ENCODE measurements around the gene PEAK3. TPM values are rescaled to one million over a fixed set of nuclear protein-coding genes. Genes with fewer than 3 reads are reported as not detected.

Gene PEAK3
- total and polyA plus RNA-seq, 2 donors (not counting 1 experiment from before 2014, with no cell fraction given): 0.18 to 0.71 TPM

DNA sequence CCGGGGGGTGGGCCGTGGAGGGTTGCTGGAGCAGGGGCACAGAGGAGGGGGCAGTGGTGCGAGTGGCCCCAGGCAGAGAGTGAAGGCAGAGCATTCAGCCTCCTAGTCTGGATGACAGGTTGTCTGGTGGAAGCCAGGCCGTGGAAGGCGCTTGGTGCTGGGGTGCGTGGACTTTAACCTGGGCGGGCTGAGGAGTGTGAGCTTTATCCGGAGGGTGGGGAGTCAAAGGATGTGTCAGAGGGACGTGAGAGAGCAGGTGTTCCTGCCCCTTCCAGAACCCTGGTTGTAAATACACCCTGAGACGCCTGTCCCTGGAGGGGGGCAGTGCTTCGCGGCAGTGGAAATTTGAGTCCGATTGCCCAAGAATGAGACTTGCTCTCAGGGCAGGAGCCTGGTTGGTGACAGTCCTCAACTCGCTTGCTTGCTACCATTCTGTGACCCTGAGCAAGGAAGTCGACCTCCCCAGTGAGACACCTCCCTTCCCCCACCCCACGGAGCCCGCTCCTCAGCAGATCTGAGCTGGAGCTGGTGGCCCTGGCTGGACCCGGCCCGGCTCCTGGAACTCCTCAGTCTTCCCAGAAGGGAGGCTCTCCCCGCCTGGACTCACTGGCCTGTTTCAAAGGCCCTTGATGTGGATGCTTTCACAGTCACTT, 48.8 kb upstream of the PEAK3 start:
- peaks cover 0 to 11% (median 0%) of the 10 kb centered on the region in 3 donors for H3K9me3 ChIP-seq (ENCODE audit: control extremely low read depth in 1 of 3, control insufficient read depth in 2 of 3, insufficient read depth in 1 of 3, low read length in 2 of 3)
- peaks cover 2% of the 10 kb centered on the region for H3K9me3 Mint-ChIP-seq (ENCODE audit: insufficient read depth)
- peak overlapping the region; percentile 94 for H3K4me2 ChIP-seq (replicated peaks; ENCODE audit: low read depth, low read length, poor library complexity, severe bottlenecking)
- no peaks in the 10 kb centered on the region for H3K27me3 ChIP-seq (replicated peaks in 1 of 4; ENCODE audit: control extremely low read depth in 1 of 4, control insufficient read depth in 3 of 4, insufficient read depth in 4 of 4, low read length in 3 of 4)
- no peak overlapping the region for H2AFZ ChIP-seq (ENCODE audit: insufficient read depth, low read depth, low read length, poor library complexity, severe bottlenecking)
- no peak overlapping the region for H3K9ac ChIP-seq (ENCODE audit: low read length)
- H3K27me3 Mint-ChIP-seq: no peaks in the 10 kb centered on the region
- ChIA-PET POLR2A (interaction anchor here (0.6 to 2.2 kb wide), 5 partner anchors 15 to 34 kb away, joined by 3 to 8 read pairs (median 4); no protein-coding TSS in a partner anchor), CTCF (interaction anchor here (0.6 to 1.6 kb wide), 3 partner anchors 20 to 61 kb away, joined by 3 to 4 read pairs (median 4); no protein-coding TSS in a partner anchor)
- peak overlapping the region; percentile 87 for H3K4me3 Mint-ChIP-seq
- 60% methylated on average over 19 of the region's 20 CpGs for WGBS (ENCODE audit: insufficient coverage)
- DNase-seq (no peak), ATAC-seq (ENCODE audit: low read depth) (no peak)
- H4K20me1 ChIP-seq (ENCODE audit: control insufficient read depth, insufficient read depth, low read length, poor library complexity, severe bottlenecking): peaks cover 16% of the 10 kb centered on the region
- H3K27ac Mint-ChIP-seq: peak overlapping the region; percentile 99
- H3K4me1 Mint-ChIP-seq: peaks cover 75% of the 10 kb centered on the region
- intact Hi-C loops (cut with micrococcal nuclease): no loop called here
- peaks cover 68 to 78% of the 10 kb centered on the region in 2 donors for H3K4me1 ChIP-seq (ENCODE audit: control insufficient read depth in 2 of 2, insufficient read depth in 2 of 2, low read length in 2 of 2)
- peak overlapping the region; percentile 91 to 97 for H3K27ac ChIP-seq (ENCODE audit: low read length in 2 of 2)
- TF ChIP-seq EZH2 (IDR thresholded peaks at IDR 0.05; ENCODE audit: borderline replicate concordance, insufficient read depth, low read depth, low read length, poor library complexity, severe bottlenecking): no peak
- TF ChIP-seq, protein P1, sequence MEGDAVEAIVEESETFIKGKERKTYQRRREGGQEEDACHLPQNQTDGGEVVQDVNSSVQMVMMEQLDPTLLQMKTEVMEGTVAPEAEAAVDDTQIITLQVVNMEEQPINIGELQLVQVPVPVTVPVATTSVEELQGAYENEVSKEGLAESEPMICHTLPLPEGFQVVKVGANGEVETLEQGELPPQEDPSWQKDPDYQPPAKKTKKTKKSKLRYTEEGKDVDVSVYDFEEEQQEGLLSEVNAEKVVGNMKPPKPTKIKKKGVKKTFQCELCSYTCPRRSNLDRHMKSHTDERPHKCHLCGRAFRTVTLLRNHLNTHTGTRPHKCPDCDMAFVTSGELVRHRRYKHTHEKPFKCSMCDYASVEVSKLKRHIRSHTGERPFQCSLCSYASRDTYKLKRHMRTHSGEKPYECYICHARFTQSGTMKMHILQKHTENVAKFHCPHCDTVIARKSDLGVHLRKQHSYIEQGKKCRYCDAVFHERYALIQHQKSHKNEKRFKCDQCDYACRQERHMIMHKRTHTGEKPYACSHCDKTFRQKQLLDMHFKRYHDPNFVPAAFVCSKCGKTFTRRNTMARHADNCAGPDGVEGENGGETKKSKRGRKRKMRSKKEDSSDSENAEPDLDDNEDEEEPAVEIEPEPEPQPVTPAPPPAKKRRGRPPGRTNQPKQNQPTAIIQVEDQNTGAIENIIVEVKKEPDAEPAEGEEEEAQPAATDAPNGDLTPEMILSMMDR (IDR thresholded peaks at IDR 0.05): no peak
- peaks cover 97% of the 10 kb centered on the region for H3K79me2 ChIP-seq (ENCODE audit: control insufficient read depth, insufficient read depth, low read length)
- peaks cover 0 to 21% of the 10 kb centered on the region in 2 experiments for H3K36me3 ChIP-seq (replicated peaks in 1 of 2; ENCODE audit: control extremely low read depth in 1 of 2, control insufficient read depth in 1 of 2, extremely low read depth in 1 of 2, insufficient read depth in 2 of 2, low read length in 1 of 2)
- peak overlapping the region in 1 of 5 experiments; percentile 27 for H3K4me3 ChIP-seq (ENCODE audit: control extremely low read depth in 1 of 5, extremely low read depth in 1 of 5, insufficient read depth in 1 of 5, low read depth in 2 of 5, low read length in 4 of 5)

DNA sequence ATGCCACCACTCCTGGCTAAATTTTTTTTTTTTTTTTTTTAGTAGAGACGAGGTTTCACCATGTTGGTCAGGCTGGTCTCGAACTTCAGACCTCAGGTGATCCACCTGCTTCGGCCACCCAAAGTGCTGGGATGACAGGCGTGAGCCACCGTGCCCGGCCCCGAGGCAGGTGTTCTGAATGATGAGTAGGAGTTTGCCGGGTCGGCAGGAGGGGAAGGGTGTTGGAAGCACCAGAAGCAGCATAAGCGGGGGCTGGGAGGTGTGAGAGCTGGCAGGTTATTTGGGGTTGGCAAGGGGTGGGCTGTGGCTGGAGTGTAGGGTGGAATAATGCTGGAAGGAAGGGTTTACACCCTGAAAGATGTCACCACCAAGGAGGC, 48.3 kb upstream of the PEAK3 start:
- TF ChIP-seq, protein P1 (IDR thresholded peaks at IDR 0.05): no peak
- TF ChIP-seq EZH2 (IDR thresholded peaks at IDR 0.05; ENCODE audit: borderline replicate concordance, insufficient read depth, low read depth, low read length, poor library complexity, severe bottlenecking): no peak
- peaks cover 97% of the 10 kb centered on the region for H3K79me2 ChIP-seq (ENCODE audit: control insufficient read depth, insufficient read depth, low read length)
- DNase-seq (no peak), ATAC-seq (ENCODE audit: low read depth) (no peak)
- peak overlapping the region; percentile 87 for H3K4me3 Mint-ChIP-seq
- POLR2A ChIA-PET: interaction anchor here (0.6 kb wide), 2 partner anchors 16 to 21 kb away, joined by 3 read pairs; no protein-coding TSS in a partner anchor
- H3K9ac ChIP-seq (ENCODE audit: low read length): no peak overlapping the region
- 90% methylated on average over 10 of the region's 10 CpGs for WGBS (ENCODE audit: insufficient coverage)
- no peak overlapping the region for H2AFZ ChIP-seq (ENCODE audit: insufficient read depth, low read depth, low read length, poor library complexity, severe bottlenecking)
- H3K4me1 Mint-ChIP-seq: peaks cover 75% of the 10 kb centered on the region
- H3K4me2 ChIP-seq (replicated peaks; ENCODE audit: low read depth, low read length, poor library complexity, severe bottlenecking): peak overlapping the region; percentile 94
- H3K27ac Mint-ChIP-seq: peak overlapping the region; percentile 99
- CTCF ChIA-PET: interaction anchor here (1.4 to 1.6 kb wide), 2 partner anchors 25 to 61 kb away, joined by 3 to 4 read pairs; no protein-coding TSS in a partner anchor
- H3K27me3 Mint-ChIP-seq: no peaks in the 10 kb centered on the region
- peaks cover 0 to 6% (median 0%) of the 10 kb centered on the region in 3 donors for H3K9me3 ChIP-seq (ENCODE audit: control extremely low read depth in 1 of 3, control insufficient read depth in 2 of 3, insufficient read depth in 1 of 3, low read length in 2 of 3)
- H4K20me1 ChIP-seq (ENCODE audit: control insufficient read depth, insufficient read depth, low read length, poor library complexity, severe bottlenecking): peaks cover 11% of the 10 kb centered on the region
- peak overlapping the region; percentile 91 to 97 for H3K27ac ChIP-seq (ENCODE audit: low read length in 2 of 2)
- H3K36me3 ChIP-seq (replicated peaks in 1 of 2; ENCODE audit: control extremely low read depth in 1 of 2, control insufficient read depth in 1 of 2, extremely low read depth in 1 of 2, insufficient read depth in 2 of 2, low read length in 1 of 2): peaks cover 0 to 17% of the 10 kb centered on the region in 2 experiments
- no peaks in the 10 kb centered on the region for H3K9me3 Mint-ChIP-seq (ENCODE audit: insufficient read depth)
- H3K4me3 ChIP-seq (ENCODE audit: control extremely low read depth in 1 of 5, extremely low read depth in 1 of 5, insufficient read depth in 1 of 5, low read depth in 2 of 5, low read length in 4 of 5): no peak overlapping the region
- H3K27me3 ChIP-seq (replicated peaks in 1 of 4; ENCODE audit: control extremely low read depth in 1 of 4, control insufficient read depth in 3 of 4, insufficient read depth in 4 of 4, low read length in 3 of 4): no peaks in the 10 kb centered on the region
- intact Hi-C loops (cut with micrococcal nuclease): no loop called here
- H3K4me1 ChIP-seq (ENCODE audit: control insufficient read depth in 2 of 2, insufficient read depth in 2 of 2, low read length in 2 of 2): peaks cover 73 to 83% of the 10 kb centered on the region in 2 donors

Data from B cell (primary cell).